Upper lobe of left lung (tissue), 6 donors: ENCODE data around the gene STARD5. TPM values are rescaled to one million over a fixed set of nuclear protein-coding genes. Genes with fewer than 3 reads are reported as not detected.

Source experiments
- ATAC-seq, 2 donors: fragments of 200-7000 bp; cut with Tn5 transposase; one replicate each; pipeline ENCODE4 v1.9.1; 2022; ENCODE audit warnings: mild to moderate bottlenecking in 2 of 2, moderate library complexity in 2 of 2; ENCODE audit not compliant: low FRiP score in 2 of 2
- DNase-seq, 2 donors: peaks; one replicate each; pipeline ENCODE4 v3.0.0-alpha.2; 2019 to 2020
- H3K27ac ChIP-seq, 4 donors: fragments of 200-600 bp; sonication (generic); one replicate each; pipeline ENCODE4 v1.5.1; 2016 to 2019
- H3K27me3 ChIP-seq, 4 donors: fragments of 200-600 bp; sonication (generic); one replicate each; pipeline ENCODE4 v1.5.1; 2017 to 2019
- H3K36me3 ChIP-seq, 4 donors: fragments of 200-600 bp; sonication (generic); one replicate each; pipeline ENCODE4 v1.5.1; 2016 to 2019
- H3K4me1 ChIP-seq, 4 donors: fragments of 200-600 bp; sonication (generic); one replicate each; pipeline ENCODE4 v1.5.1; 2018 to 2019
- H3K4me3 ChIP-seq, 4 donors: fragments of 200-600 bp; sonication (generic); one replicate each; pipeline ENCODE4 v1.5.1; 2017 to 2019; ENCODE audit warnings: mild to moderate bottlenecking in 2 of 4, moderate library complexity in 1 of 4
- H3K9me3 ChIP-seq, 4 donors: fragments of 200-600 bp; sonication (generic); one replicate each; pipeline ENCODE4 v1.5.1; 2018 to 2019
- EP300 ChIP-seq, 4 donors: sonication (generic); formaldehyde crosslinking; IDR thresholded peaks; one replicate each; pipeline ENCODE4 v1.5.1; 2017; ENCODE audit warnings: antibody characterized with exemption in 4 of 4, control low read depth in 2 of 4
- POLR2A ChIP-seq, 4 donors: fragments of 450-650 bp; IDR thresholded peaks; one replicate each; pipeline ENCODE4 v1.5.1; 2016 to 2017; ENCODE audit warnings: antibody characterized with exemption in 4 of 4, mild to moderate bottlenecking in 2 of 4
- POLR2AphosphoS5 ChIP-seq, 2 donors: sonication (generic); formaldehyde crosslinking; IDR thresholded peaks; one replicate each; pipeline ENCODE4 v1.5.1; 2017; ENCODE audit warnings: antibody characterized with exemption in 2 of 2
- WGBS, 2 donors: methylation state at CpG; one replicate each; pipeline ENCODE4 v1.1.5; 2017 to 2018; 5-methylcytosine and 5-hydroxymethylcytosine counted together
- total RNA-seq, 6 donors: library from RNA; depleted of rRNA in 4 of 6; stranded (reverse); fragments of >200 nt in 4 of 6; gene quantifications; one replicate each; pipeline versions ENCODE4 v1.1.0 to v1.2.1, GENCODE V29; 2016 to 2021
- TF ChIP-seq, protein P1 (sequence below), 6 experiments: fragments of 450-650 bp in 4 of 6; fragments of 200-600 bp in 2 of 6; sonication (generic) in 2 of 6; IDR thresholded peaks; one replicate each; pipeline ENCODE4 v1.5.1; 2016 to 2019; ENCODE audit warnings: antibody characterized with exemption in 6 of 6
- donor health status: DM: no; HTN: no; CAD: no; lungs with moderate emphysema.
- donor health status: DM: no; HTN: yes; CAD: no; lungs with severe emphysema.

Gene STARD5
- total RNA-seq, 6 donors from 2014 or later, result 3.0 to 8.3 (median 5.6) TPM

DNA sequence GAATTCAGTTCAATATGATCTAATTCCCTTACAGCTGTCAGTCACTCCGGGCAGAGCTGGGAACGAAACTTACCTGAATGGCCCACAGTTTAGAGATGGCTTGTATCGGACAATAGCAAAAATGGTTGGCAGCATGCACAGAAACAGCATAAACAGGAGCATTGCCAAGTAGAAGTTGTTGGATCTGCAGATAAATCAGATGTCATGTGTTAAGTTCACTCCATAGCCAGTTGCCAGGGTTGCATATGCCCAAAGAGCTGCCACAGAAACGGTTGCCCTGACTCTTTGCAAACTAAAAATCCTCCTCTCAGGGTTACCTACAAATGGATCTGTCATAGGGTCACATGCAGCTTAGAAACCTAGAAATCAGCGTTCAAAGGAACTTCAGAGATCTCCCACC lies 15.4 kb upstream of the STARD5 start:
- ATAC-seq (no peak), DNase-seq (no peak)
- no peak overlapping the region for H3K4me3 ChIP-seq
- H3K27me3 ChIP-seq, result no peaks in the 10 kb centered on the region
- H3K9me3 ChIP-seq, result no peaks in the 10 kb centered on the region
- H3K4me1 ChIP-seq, result no peaks in the 10 kb centered on the region
- TF ChIP-seq POLR2AphosphoS5 (IDR thresholded peaks at IDR 0.05) (no peak), EP300 (IDR thresholded peaks at IDR 0.05) (no peak), POLR2A (IDR thresholded peaks at IDR 0.05) (no peak)
- TF ChIP-seq, protein P1, sequence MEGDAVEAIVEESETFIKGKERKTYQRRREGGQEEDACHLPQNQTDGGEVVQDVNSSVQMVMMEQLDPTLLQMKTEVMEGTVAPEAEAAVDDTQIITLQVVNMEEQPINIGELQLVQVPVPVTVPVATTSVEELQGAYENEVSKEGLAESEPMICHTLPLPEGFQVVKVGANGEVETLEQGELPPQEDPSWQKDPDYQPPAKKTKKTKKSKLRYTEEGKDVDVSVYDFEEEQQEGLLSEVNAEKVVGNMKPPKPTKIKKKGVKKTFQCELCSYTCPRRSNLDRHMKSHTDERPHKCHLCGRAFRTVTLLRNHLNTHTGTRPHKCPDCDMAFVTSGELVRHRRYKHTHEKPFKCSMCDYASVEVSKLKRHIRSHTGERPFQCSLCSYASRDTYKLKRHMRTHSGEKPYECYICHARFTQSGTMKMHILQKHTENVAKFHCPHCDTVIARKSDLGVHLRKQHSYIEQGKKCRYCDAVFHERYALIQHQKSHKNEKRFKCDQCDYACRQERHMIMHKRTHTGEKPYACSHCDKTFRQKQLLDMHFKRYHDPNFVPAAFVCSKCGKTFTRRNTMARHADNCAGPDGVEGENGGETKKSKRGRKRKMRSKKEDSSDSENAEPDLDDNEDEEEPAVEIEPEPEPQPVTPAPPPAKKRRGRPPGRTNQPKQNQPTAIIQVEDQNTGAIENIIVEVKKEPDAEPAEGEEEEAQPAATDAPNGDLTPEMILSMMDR (IDR thresholded peaks at IDR 0.05), result no peak
- H3K27ac ChIP-seq, result no peak overlapping the region
- H3K36me3 ChIP-seq, result no peaks in the 10 kb centered on the region
- WGBS, 2 donors, result 84 to 89% methylated on average over 5 of the region's 5 CpGs

DNA sequence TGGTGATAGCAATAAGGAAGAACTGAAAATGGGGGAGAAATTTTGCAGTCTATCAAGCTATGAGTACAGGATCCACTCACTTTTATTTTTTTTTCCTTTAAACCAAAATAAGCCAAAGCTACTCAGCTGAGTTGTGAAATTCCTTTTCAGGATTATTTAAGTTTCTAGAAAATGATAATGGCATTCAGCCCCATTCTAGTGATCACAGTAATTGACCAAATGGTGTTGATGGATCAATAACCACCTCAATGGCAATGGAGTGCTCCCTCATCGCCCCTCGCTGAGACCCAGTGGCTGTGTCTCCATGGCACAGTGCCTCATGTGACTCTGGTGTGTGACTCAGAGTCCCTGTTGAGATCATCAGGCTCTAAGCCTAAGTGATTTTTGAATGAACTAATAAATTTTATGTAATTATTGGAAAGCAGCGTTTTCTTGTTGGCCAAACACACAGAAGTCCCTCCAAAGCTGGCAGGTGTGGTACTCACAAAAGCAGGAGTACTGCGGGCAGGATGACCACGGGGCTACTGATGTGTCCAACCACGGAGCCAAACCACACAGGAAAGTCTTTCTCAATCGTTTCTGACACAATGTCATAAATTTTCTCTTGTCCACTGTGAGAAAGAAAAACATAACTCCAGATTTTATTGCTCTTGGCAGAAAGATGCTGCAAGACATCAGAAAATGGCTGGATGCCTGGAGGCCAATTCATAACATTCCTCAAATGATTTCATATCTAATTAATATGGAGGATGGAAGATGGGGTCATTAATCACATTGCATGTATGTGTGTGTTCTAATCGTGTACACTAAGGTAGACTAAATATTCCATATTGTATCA lies 14.4 kb upstream of the STARD5 start:
- Histone ChIP-seq H3K9me3 (no peaks in the 10 kb centered on the region), H3K4me3 (no peak overlapping the region), H3K27ac (peak overlapping the region in 1 of 4 donors; percentile 55), H3K36me3 (no peaks in the 10 kb centered on the region), H3K27me3 (no peaks in the 10 kb centered on the region), H3K4me1 (no peaks in the 10 kb centered on the region)
- TF ChIP-seq EP300 (IDR thresholded peaks at IDR 0.05) (no peak), POLR2AphosphoS5 (IDR thresholded peaks at IDR 0.05) (no peak), POLR2A (IDR thresholded peaks at IDR 0.05) (no peak)
- TF ChIP-seq, protein P1 (IDR thresholded peaks at IDR 0.05), result no peak
- no peak for DNase-seq
- peak in 1 of 2 donors; percentile 84 for ATAC-seq
- WGBS, 2 donors, result 48 to 49% methylated on average over 7 to 8 of the region's 8 CpGs

DNA sequence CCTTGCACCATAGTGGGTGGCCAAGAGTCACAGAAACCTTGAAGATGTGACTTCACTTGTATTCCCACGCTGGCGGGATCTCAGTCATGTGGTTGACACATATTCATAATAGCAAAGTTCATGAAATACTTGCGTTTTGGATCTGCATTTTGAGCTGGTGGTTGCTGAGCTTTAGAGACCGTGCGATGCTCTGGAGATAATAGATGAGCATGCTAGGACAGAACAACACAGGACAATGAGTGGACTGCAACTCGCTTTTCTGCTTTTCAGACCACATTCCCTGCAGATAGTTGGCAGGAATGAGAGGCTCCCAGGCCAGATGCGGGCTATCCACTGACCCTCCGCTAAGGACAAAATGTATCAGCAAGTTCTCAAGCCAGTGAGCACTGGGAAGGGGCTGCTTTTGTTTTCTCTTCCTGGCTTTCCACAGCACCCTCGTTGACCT lies 13.8 kb upstream of the STARD5 start:
- no peaks in the 10 kb centered on the region for H3K36me3 ChIP-seq
- no peak overlapping the region for H3K4me3 ChIP-seq
- ATAC-seq, result peak in 1 of 2 donors; percentile 54
- 73 to 82% methylated on average over 9 of the region's 9 CpGs for WGBS, 2 donors
- H3K9me3 ChIP-seq, result no peaks in the 10 kb centered on the region
- peak overlapping the region in 1 of 4 donors; percentile 55 for H3K27ac ChIP-seq
- no peaks in the 10 kb centered on the region for H3K27me3 ChIP-seq
- no peaks in the 10 kb centered on the region for H3K4me1 ChIP-seq
- no peak for DNase-seq
- TF ChIP-seq, protein P1 (IDR thresholded peaks at IDR 0.05), result no peak
- TF ChIP-seq POLR2AphosphoS5 (IDR thresholded peaks at IDR 0.05) (no peak), POLR2A (IDR thresholded peaks at IDR 0.05) (no peak), EP300 (IDR thresholded peaks at IDR 0.05) (no peak)

DNA sequence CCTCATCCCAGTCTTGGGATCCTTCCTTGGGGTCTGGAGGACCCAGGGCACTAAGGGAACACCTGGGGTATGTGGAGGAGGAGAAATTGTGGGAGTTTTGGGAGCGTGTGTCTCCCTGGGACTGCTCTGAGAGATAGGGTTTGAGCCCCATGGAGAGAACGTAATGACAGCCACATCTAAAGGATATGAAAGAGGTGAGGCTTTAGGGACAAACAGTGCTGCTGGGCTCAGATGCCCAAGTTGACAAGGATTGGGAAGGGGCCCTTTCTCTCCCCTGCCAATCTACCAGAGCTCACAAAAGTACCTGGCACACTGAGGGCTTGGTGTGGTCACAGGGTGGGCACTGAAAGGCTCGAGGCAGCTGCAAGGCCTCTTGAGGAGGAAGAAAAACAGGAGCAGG lies 13.3 kb upstream of the STARD5 start:
- no peaks in the 10 kb centered on the region for H3K9me3 ChIP-seq
- DNase-seq (no peak), ATAC-seq (no peak)
- WGBS, 2 donors, result 85 to 100% methylated on average over 3 of the region's 3 CpGs
- no peaks in the 10 kb centered on the region for H3K27me3 ChIP-seq
- TF ChIP-seq POLR2A (IDR thresholded peaks at IDR 0.05) (no peak), EP300 (IDR thresholded peaks at IDR 0.05) (no peak), POLR2AphosphoS5 (IDR thresholded peaks at IDR 0.05) (no peak)
- TF ChIP-seq, protein P1 (IDR thresholded peaks at IDR 0.05), result no peak
- H3K4me1 ChIP-seq, result no peaks in the 10 kb centered on the region
- H3K27ac ChIP-seq, result no peak overlapping the region
- no peak overlapping the region for H3K4me3 ChIP-seq
- H3K36me3 ChIP-seq, result no peaks in the 10 kb centered on the region
